HCT116 (cell line): ENCODE measurements around the gene TAX1BP1.

Experiments used
- CTCF ChIP-seq, 3 experiments: fragments of 200-600 bp in 1 of 3; sonication (generic) in 1 of 3; IDR thresholded peaks in 2 of 3; conservative IDR thresholded peaks in 1 of 3; 2 replicates each; pipeline ENCODE4 v1.5.1; 2012 to 2017; ENCODE audit warnings: low read depth in 2 of 3, low read length in 2 of 3, antibody characterized with exemption in 1 of 3, borderline replicate concordance in 1 of 3, control low read depth in 1 of 3, mild to moderate bottlenecking in 1 of 3, mixed read lengths in 1 of 3, mixed run types in 1 of 3, moderate library complexity in 1 of 3; ENCODE audit not compliant: insufficient read depth in 1 of 3
- EZH2 ChIP-seq: fragments of 200-600 bp; sonication (generic); IDR thresholded peaks from 2 replicates; pipeline ENCODE4 v1.6.1; 2017; ENCODE audit warnings: antibody characterized with exemption, mixed run types
- POLR2A ChIP-seq: IDR thresholded peaks from 2 replicates; pipeline ENCODE4 v1.7.0; 2011; ENCODE audit warnings: borderline replicate concordance; ENCODE audit not compliant: insufficient read depth, insufficient read length; ENCODE audit errors: extremely low read depth
- POLR2AphosphoS5 ChIP-seq: IDR thresholded peaks from 2 replicates; pipeline ENCODE4 v1.6.1; 2011; ENCODE audit warnings: mild to moderate bottlenecking, low read depth, low read length, moderate library complexity
- REST ChIP-seq: IDR thresholded peaks from 2 replicates; pipeline ENCODE4 v1.6.1; 2012; ENCODE audit warnings: low read depth
- SIN3A ChIP-seq: IDR thresholded peaks from 2 replicates; pipeline ENCODE4 v1.6.1; 2012; ENCODE audit warnings: low read depth
- SRF ChIP-seq: IDR thresholded peaks from 2 replicates; pipeline ENCODE4 v1.6.1; 2012; ENCODE audit warnings: low read depth
- YY1 ChIP-seq: IDR thresholded peaks from 2 replicates; pipeline ENCODE4 v1.6.1; 2011; ENCODE audit warnings: low read length, low read depth, moderate library complexity, mild to moderate bottlenecking; ENCODE audit not compliant: insufficient replicate concordance; ENCODE audit errors: extremely low read depth
- ZFX ChIP-seq: fragments of 450-650 bp; IDR thresholded peaks from 2 replicates; pipeline ENCODE4 v1.6.1; 2017

- TF ChIP-seq CTCF (IDR thresholded peaks at IDR 0.05 in 2 of 3, conservative IDR thresholded peaks at IDR 0.05 in 1 of 3; ENCODE audit: borderline replicate concordance in 1 of 3, insufficient read depth in 1 of 3, low read depth in 2 of 3, low read length in 2 of 3) (no peak), YY1 (no peak), EZH2 (no peak), SRF (no peak), ZFX (no peak), SIN3A (no peak), POLR2A (no peak), REST (no peak), POLR2AphosphoS5 (no peak)
These were observed 44.9 kb upstream of the TAX1BP1 start for GRCh38 chr7:27695096-27695495.
